DMS153 treated with DMSO at 0.1 percent for 48 hours (cell line): Measurements from ENCODE around the gene VWA3B.
"Not testable (repeated sequence)": the region's sequence is repeated elsewhere in the genome, so short reads cannot be mapped to it uniquely, and the experiment has no call there.

Experiments used
- DNase-seq: peaks from one replicate; lab custom pipeline; 2025; ENCODE audit not compliant: unreplicated experiment; lab: John Stamatoyannopoulos, UW

VWA3B gene

GRCh38 chr2:98130073-98130472 is 43.1 kb downstream of the VWA3B start:
- DNase-seq, result not testable (repeated sequence)

GRCh38 chr2:98134172-98135005 is 47.4 kb downstream of the VWA3B start:
- DNase-seq, result no peak

- no peak for DNase-seq
These were observed 50.2 kb downstream of the VWA3B start for GRCh38 chr2:98137196-98137595.

GRCh38 chr2:98138978-98139377 is 52.0 kb downstream of the VWA3B start:
- DNase-seq, result not testable (repeated sequence)

GRCh38 chr2:98140210-98140609 is 53.2 kb downstream of the VWA3B start:
- DNase-seq, result no peak

- no peak for DNase-seq
These were observed 55.3 kb downstream of the VWA3B start for GRCh38 chr2:98142106-98142791.

GRCh38 chr2:98145070-98145469 is 58.1 kb downstream of the VWA3B start:
- DNase-seq, result no peak

- DNase-seq, result not testable (repeated sequence)
These were observed 60.9 kb downstream of the VWA3B start for GRCh38 chr2:98147900-98148299.

- no peak for DNase-seq
These were observed 61.8 kb downstream of the VWA3B start for GRCh38 chr2:98148595-98149332.

GRCh38 chr2:98149333-98149697 is 62.3 kb downstream of the VWA3B start:
- no peak for DNase-seq

- DNase-seq, result no peak
These were observed 66.5 kb downstream of the VWA3B start for GRCh38 chr2:98153481-98153880.

GRCh38 chr2:98155291-98155690 is 68.3 kb downstream of the VWA3B start:
- no peak for DNase-seq

- DNase-seq, result no peak
These were observed 68.7 kb downstream of the VWA3B start for GRCh38 chr2:98155716-98156115.

- no peak for DNase-seq
These were observed 69.3 kb downstream of the VWA3B start for GRCh38 chr2:98156304-98156703.

GRCh38 chr2:98157557-98157956 is 70.6 kb downstream of the VWA3B start:
- DNase-seq, result no peak

- no peak for DNase-seq
These were observed 71.3 kb downstream of the VWA3B start for GRCh38 chr2:98158305-98158704.

- no peak for DNase-seq
These were observed 73.6 kb downstream of the VWA3B start for GRCh38 chr2:98160554-98160953.

GRCh38 chr2:98161186-98161585 is 74.2 kb downstream of the VWA3B start:
- no peak for DNase-seq

- DNase-seq, result no peak
These were observed 77.3 kb downstream of the VWA3B start for GRCh38 chr2:98164256-98164655.

- DNase-seq, result no peak
These were observed 78.6 kb downstream of the VWA3B start for GRCh38 chr2:98165516-98166071.

- DNase-seq, result no peak
These were observed 80.9 kb downstream of the VWA3B start for GRCh38 chr2:98167916-98168315.
